ENCODE measurements around the gene CASP5.

Gene CASP5

GRCh38 chr11:105005451-105005845, 17.5 kb downstream of the CASP5 start:
- TF ChIP-seq ZNF677 (tag by site-specific recombination; IDR thresholded peaks at IDR 0.05) = no peak
- Histone ChIP-seq H3K36me3 (ENCODE audit: control insufficient read depth in 2 of 2, insufficient read depth in 1 of 2, low read length in 2 of 2) (no peaks in the 10 kb centered on the region), H3K9me3 (ENCODE audit: control insufficient read depth, insufficient read depth, low read depth, low read length) (no peaks in the 10 kb centered on the region), H3K4me1 (ENCODE audit: control insufficient read depth, insufficient read depth, low read length) (no peaks in the 10 kb centered on the region), H3K27ac (ENCODE audit: extremely low read depth, low read depth, low read length) (no peak overlapping the region), H3K4me3 (ENCODE audit: low read depth, low read length) (no peak overlapping the region)
- POLR2A ChIA-PET = no interaction called here
- CTCF ChIA-PET = interaction anchor here (1.5 kb wide), 1 partner anchor 8 kb away, joined by 3 read pairs; no protein-coding TSS in a partner anchor

DNA sequence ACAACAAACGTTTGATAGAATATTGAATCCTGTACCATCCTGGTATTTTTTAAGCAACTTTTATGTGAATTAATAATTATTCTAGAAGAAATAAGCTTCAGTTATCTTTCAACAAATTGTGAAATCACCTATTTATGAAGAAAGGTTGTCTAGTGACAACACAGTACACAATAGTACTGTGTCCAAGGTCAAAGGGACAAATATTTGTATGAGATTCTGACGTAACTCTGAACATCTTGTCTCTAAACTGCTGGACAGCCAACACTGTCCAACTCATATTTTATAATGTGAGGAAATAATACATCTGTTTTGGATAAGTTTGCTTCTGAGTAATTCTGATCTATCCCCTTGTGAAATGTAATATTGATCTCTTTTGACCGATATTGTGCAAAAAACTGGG, 18.9 kb downstream of the CASP5 start:
- Histone ChIP-seq H3K4me3 (ENCODE audit: low read depth, low read length) (no peak overlapping the region), H3K4me1 (ENCODE audit: control insufficient read depth, insufficient read depth, low read length) (no peaks in the 10 kb centered on the region), H3K9me3 (ENCODE audit: control insufficient read depth, insufficient read depth, low read depth, low read length) (no peaks in the 10 kb centered on the region), H3K27ac (ENCODE audit: extremely low read depth, low read depth, low read length) (no peak overlapping the region), H3K36me3 (ENCODE audit: control insufficient read depth in 2 of 2, insufficient read depth in 1 of 2, low read length in 2 of 2) (no peaks in the 10 kb centered on the region)
- ChIA-PET POLR2A (no interaction called here), CTCF (no interaction called here)
- TF ChIP-seq, protein P1, sequence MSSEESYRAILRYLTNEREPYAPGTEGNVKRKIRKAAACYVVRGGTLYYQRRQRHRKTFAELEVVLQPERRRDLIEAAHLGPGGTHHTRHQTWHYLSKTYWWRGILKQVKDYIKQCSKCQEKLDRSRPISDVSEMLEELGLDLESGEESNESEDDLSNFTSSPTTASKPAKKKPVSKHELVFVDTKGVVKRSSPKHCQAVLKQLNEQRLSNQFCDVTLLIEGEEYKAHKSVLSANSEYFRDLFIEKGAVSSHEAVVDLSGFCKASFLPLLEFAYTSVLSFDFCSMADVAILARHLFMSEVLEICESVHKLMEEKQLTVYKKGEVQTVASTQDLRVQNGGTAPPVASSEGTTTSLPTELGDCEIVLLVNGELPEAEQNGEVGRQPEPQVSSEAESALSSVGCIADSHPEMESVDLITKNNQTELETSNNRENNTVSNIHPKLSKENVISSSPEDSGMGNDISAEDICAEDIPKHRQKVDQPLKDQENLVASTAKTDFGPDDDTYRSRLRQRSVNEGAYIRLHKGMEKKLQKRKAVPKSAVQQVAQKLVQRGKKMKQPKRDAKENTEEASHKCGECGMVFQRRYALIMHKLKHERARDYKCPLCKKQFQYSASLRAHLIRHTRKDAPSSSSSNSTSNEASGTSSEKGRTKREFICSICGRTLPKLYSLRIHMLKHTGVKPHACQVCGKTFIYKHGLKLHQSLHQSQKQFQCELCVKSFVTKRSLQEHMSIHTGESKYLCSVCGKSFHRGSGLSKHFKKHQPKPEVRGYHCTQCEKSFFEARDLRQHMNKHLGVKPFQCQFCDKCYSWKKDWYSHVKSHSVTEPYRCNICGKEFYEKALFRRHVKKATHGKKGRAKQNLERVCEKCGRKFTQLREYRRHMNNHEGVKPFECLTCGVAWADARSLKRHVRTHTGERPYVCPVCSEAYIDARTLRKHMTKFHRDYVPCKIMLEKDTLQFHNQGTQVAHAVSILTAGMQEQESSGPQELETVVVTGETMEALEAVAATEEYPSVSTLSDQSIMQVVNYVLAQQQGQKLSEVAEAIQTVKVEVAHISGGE (tag by site-specific recombination; conservative IDR thresholded peaks at IDR 0.05; ENCODE audit: low read depth) = no peak
- TF ChIP-seq, protein P2, sequence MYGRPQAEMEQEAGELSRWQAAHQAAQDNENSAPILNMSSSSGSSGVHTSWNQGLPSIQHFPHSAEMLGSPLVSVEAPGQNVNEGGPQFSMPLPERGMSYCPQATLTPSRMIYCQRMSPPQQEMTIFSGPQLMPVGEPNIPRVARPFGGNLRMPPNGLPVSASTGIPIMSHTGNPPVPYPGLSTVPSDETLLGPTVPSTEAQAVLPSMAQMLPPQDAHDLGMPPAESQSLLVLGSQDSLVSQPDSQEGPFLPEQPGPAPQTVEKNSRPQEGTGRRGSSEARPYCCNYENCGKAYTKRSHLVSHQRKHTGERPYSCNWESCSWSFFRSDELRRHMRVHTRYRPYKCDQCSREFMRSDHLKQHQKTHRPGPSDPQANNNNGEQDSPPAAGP (tag by site-specific recombination; IDR thresholded peaks at IDR 0.05) = no peak
- TF ChIP-seq ZNF10 (tag by site-specific recombination; IDR thresholded peaks at IDR 0.05) (no peak), FEZF1 (tag by site-specific recombination; IDR thresholded peaks at IDR 0.05) (no peak), ZNF747 (tag by site-specific recombination; IDR thresholded peaks at IDR 0.05) (no peak), ZNF416 (tag by site-specific recombination; IDR thresholded peaks at IDR 0.05) (no peak), ZNF138 (tag by site-specific recombination; IDR thresholded peaks at IDR 0.05; ENCODE audit: borderline replicate concordance) (no peak), ZBTB20 (tag by site-specific recombination; IDR thresholded peaks at IDR 0.05) (no peak)

- no peak for TF ChIP-seq ZNF223 (tag by site-specific recombination; IDR thresholded peaks at IDR 0.05)
- no peak for TF ChIP-seq ZNF768 (tag by site-specific recombination; IDR thresholded peaks at IDR 0.05)
- no peak for TF ChIP-seq ZNF449 (tag by site-specific recombination; IDR thresholded peaks at IDR 0.05)
- TF ChIP-seq ZNF311 (tag by site-specific recombination; IDR thresholded peaks at IDR 0.05; ENCODE audit: borderline replicate concordance) = no peak
- no peak for TF ChIP-seq SALL2 (tag by site-specific recombination; IDR thresholded peaks at IDR 0.05; ENCODE audit: borderline replicate concordance)
- no peaks in the 10 kb centered on the region for H3K36me3 ChIP-seq (ENCODE audit: control insufficient read depth in 2 of 2, insufficient read depth in 1 of 2, low read length in 2 of 2)
- H3K9me3 ChIP-seq (ENCODE audit: control insufficient read depth, insufficient read depth, low read depth, low read length) = no peaks in the 10 kb centered on the region
- no peak overlapping the region for H3K27ac ChIP-seq (ENCODE audit: extremely low read depth, low read depth, low read length)
- POLR2A ChIA-PET = no interaction called here
- no peak overlapping the region for H3K4me3 ChIP-seq (ENCODE audit: low read depth, low read length)
- CTCF ChIA-PET = interaction anchor here (0.7 to 1.2 kb wide), 2 partner anchors 128 to 463 kb away, joined by 3 to 4 read pairs; no protein-coding TSS in a partner anchor
- no peaks in the 10 kb centered on the region for H3K4me1 ChIP-seq (ENCODE audit: control insufficient read depth, insufficient read depth, low read length)
These were observed 19.8 kb downstream of the CASP5 start for GRCh38 chr11:105003151-105003550.
